ENCODE results near the gene TUT7. TPM values are rescaled to one million over a fixed set of nuclear protein-coding genes. Genes with fewer than 3 reads are reported as not detected.
"Not testable (repeated sequence)": the region's sequence is repeated elsewhere in the genome, so short reads cannot be mapped to it uniquely, and the experiment has no call there.

TUT7 gene
- total RNA-seq, 1 experiment from 2014 or later: 17.2 TPM

DNA sequence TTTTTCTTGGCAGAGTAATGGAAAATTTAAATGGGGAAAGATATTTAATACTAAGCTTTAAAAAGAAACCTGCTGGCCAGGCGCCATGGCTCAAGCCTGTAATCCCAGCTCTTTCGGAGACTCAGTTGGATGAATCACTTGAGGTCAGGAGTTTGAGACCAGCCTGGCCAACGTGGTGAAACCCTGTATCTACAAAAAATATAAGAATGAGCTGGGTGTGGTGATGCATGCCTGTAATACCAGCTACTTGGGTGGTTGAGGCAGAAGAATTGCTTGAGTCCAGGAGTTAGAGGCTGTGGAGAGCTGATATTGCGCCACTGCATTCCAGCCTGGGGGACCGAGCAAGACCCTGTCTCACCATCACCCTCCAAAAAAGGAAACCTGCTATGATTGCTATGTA, 32.8 kb downstream of the TUT7 start:
- no peaks in the 10 kb centered on the region for H3K36me3 ChIP-seq (ENCODE audit: control insufficient read depth, insufficient read depth, low read length)
- TF ChIP-seq, protein P1, sequence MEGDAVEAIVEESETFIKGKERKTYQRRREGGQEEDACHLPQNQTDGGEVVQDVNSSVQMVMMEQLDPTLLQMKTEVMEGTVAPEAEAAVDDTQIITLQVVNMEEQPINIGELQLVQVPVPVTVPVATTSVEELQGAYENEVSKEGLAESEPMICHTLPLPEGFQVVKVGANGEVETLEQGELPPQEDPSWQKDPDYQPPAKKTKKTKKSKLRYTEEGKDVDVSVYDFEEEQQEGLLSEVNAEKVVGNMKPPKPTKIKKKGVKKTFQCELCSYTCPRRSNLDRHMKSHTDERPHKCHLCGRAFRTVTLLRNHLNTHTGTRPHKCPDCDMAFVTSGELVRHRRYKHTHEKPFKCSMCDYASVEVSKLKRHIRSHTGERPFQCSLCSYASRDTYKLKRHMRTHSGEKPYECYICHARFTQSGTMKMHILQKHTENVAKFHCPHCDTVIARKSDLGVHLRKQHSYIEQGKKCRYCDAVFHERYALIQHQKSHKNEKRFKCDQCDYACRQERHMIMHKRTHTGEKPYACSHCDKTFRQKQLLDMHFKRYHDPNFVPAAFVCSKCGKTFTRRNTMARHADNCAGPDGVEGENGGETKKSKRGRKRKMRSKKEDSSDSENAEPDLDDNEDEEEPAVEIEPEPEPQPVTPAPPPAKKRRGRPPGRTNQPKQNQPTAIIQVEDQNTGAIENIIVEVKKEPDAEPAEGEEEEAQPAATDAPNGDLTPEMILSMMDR (IDR thresholded peaks at IDR 0.05; ENCODE audit: insufficient read depth in 1 of 2, low read depth in 1 of 2, low read length in 1 of 2, severe bottlenecking in 1 of 2, unreplicated experiment in 1 of 2): no peak
- Mint-ChIP-seq H3K36me3 (ENCODE audit: insufficient read depth, unreplicated experiment) (peaks cover 30% of the 10 kb centered on the region), H3K9me3 (ENCODE audit: unreplicated experiment) (no peaks in the 10 kb centered on the region), H3K27me3 (ENCODE audit: insufficient read depth, unreplicated experiment) (no peaks in the 10 kb centered on the region), H3K27ac (ENCODE audit: unreplicated experiment) (no peak overlapping the region), H3K4me1 (ENCODE audit: low read depth, unreplicated experiment) (no peaks in the 10 kb centered on the region), H3K4me3 (ENCODE audit: unreplicated experiment) (no peak overlapping the region)
- CTCF ChIA-PET: no interaction called here
- no peak overlapping the region for H3K4me3 ChIP-seq (ENCODE audit: low read depth, low read length)
- intact Hi-C loops (cut with micrococcal nuclease; ENCODE audit: unreplicated experiment): no loop called here
- POLR2A ChIA-PET: no interaction called here
- BruUV-seq (replicated peaks): no TSS peak
- H3K27me3 ChIP-seq (replicated peaks; ENCODE audit: control insufficient read depth, insufficient read depth, low read length): no peaks in the 10 kb centered on the region
- no peaks in the 10 kb centered on the region for H3K9me3 ChIP-seq
- no peaks in the 10 kb centered on the region for H3K4me1 ChIP-seq
- no peak for DNase-seq

DNA sequence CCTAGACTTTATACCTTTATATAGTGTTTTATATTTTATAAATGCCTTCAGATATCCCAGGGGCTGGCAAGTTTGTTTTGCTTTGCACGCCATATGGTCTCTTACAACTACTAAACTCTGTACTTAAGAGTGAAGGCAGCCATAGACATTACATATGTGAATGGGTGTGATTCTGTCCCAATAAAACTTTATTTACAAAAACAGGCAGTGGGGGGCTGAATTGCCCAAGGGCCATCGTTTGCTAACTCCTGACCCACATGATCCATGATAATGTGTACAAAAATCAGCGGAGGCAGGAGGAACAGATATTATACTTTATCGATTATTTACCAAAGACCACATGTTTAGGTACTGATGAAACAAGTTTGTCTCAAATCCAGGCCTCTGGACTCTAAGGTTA, 36.0 kb downstream of the TUT7 start:
- H3K4me1 ChIP-seq: no peaks in the 10 kb centered on the region
- no peaks in the 10 kb centered on the region for H3K27me3 Mint-ChIP-seq (ENCODE audit: insufficient read depth, unreplicated experiment)
- no peak overlapping the region for H3K4me3 Mint-ChIP-seq (ENCODE audit: unreplicated experiment)
- intact Hi-C loops (cut with micrococcal nuclease; ENCODE audit: unreplicated experiment): no loop called here
- peaks cover 17% of the 10 kb centered on the region for H3K4me1 Mint-ChIP-seq (ENCODE audit: low read depth, unreplicated experiment)
- DNase-seq: no peak
- no peaks in the 10 kb centered on the region for H3K36me3 ChIP-seq (ENCODE audit: control insufficient read depth, insufficient read depth, low read length)
- no TSS peak for BruUV-seq (replicated peaks)
- H3K27ac Mint-ChIP-seq (ENCODE audit: unreplicated experiment): no peak overlapping the region
- TF ChIP-seq, protein P1 (IDR thresholded peaks at IDR 0.05; ENCODE audit: insufficient read depth in 1 of 2, low read depth in 1 of 2, low read length in 1 of 2, severe bottlenecking in 1 of 2, unreplicated experiment in 1 of 2): no peak
- H3K36me3 Mint-ChIP-seq (ENCODE audit: insufficient read depth, unreplicated experiment): peaks cover 33% of the 10 kb centered on the region
- H3K27me3 ChIP-seq (replicated peaks; ENCODE audit: control insufficient read depth, insufficient read depth, low read length): no peaks in the 10 kb centered on the region
- ChIA-PET POLR2A (no interaction called here), CTCF (no interaction called here)
- no peaks in the 10 kb centered on the region for H3K9me3 ChIP-seq
- H3K9me3 Mint-ChIP-seq (ENCODE audit: unreplicated experiment): no peaks in the 10 kb centered on the region
- H3K4me3 ChIP-seq (ENCODE audit: low read depth, low read length): no peak overlapping the region

DNA sequence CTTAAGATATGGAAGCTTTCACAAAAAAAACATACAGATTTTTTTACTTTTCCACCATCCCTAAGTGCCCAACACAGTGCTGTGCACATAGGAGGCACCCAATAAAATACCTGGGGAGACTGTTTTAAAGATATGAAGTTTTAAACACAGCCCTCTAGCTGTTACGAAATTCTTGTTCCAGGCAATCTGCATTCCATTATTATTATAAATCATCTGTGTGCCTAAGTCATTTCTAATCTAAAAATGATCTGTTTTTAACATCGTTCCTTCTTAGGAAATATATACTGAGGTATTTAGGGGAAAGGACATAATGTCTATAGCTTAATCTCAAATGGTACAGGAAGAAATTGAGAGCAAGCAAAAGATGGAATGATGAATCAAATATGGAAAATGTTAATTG, 39.1 kb downstream of the TUT7 start:
- ChIA-PET POLR2A (no interaction called here), CTCF (no interaction called here)
- H3K9me3 Mint-ChIP-seq (ENCODE audit: unreplicated experiment): no peaks in the 10 kb centered on the region
- H3K27me3 Mint-ChIP-seq (ENCODE audit: insufficient read depth, unreplicated experiment): no peaks in the 10 kb centered on the region
- H3K4me3 Mint-ChIP-seq (ENCODE audit: unreplicated experiment): no peak overlapping the region
- no peaks in the 10 kb centered on the region for H3K36me3 ChIP-seq (ENCODE audit: control insufficient read depth, insufficient read depth, low read length)
- H3K9me3 ChIP-seq: no peaks in the 10 kb centered on the region
- intact Hi-C loops (cut with micrococcal nuclease; ENCODE audit: unreplicated experiment): no loop called here
- peaks cover 17% of the 10 kb centered on the region for H3K4me1 Mint-ChIP-seq (ENCODE audit: low read depth, unreplicated experiment)
- peak overlapping the region; percentile 10 for H3K27ac Mint-ChIP-seq (ENCODE audit: unreplicated experiment)
- H3K4me3 ChIP-seq (ENCODE audit: low read depth, low read length): no peak overlapping the region
- no peaks in the 10 kb centered on the region for H3K27me3 ChIP-seq (replicated peaks; ENCODE audit: control insufficient read depth, insufficient read depth, low read length)
- no peaks in the 10 kb centered on the region for H3K4me1 ChIP-seq
- peaks cover 31% of the 10 kb centered on the region for H3K36me3 Mint-ChIP-seq (ENCODE audit: insufficient read depth, unreplicated experiment)
- no peak for DNase-seq
- TF ChIP-seq, protein P1 (IDR thresholded peaks at IDR 0.05; ENCODE audit: insufficient read depth in 1 of 2, low read depth in 1 of 2, low read length in 1 of 2, severe bottlenecking in 1 of 2, unreplicated experiment in 1 of 2): no peak
- no TSS peak for BruUV-seq (replicated peaks)

DNA sequence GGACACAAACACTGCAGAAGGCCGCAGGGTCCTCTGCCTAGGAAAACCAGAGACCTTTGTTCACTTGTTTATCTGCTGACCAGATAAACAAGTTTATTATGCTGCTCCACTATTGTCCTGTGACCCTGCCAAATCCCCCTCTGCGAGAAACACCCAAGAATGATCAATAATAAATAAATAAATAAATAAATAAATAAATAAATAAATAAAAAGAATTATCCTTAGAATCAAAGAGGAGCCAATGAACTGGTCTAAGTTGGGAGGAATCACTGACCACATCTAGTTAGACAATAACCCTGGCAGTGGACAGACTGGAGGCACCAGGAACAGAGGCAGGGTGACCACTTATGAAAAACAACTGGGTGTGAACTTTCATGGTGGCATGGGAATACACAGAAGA, 41.3 kb downstream of the TUT7 start:
- POLR2A ChIA-PET; H3K36me3 ChIP-seq (ENCODE audit: control insufficient read depth, insufficient read depth, low read length); H3K9me3 ChIP-seq; H3K27me3 Mint-ChIP-seq (ENCODE audit: insufficient read depth, unreplicated experiment); CTCF ChIA-PET; H3K27me3 ChIP-seq (replicated peaks; ENCODE audit: control insufficient read depth, insufficient read depth, low read length); BruUV-seq (replicated peaks); H3K9me3 Mint-ChIP-seq (ENCODE audit: unreplicated experiment); intact Hi-C loops (cut with micrococcal nuclease; ENCODE audit: unreplicated experiment); H3K4me3 Mint-ChIP-seq (ENCODE audit: unreplicated experiment); H3K4me1 ChIP-seq; H3K4me3 ChIP-seq (ENCODE audit: low read depth, low read length); DNase-seq: not testable (repeated sequence)
- H3K36me3 Mint-ChIP-seq (ENCODE audit: insufficient read depth, unreplicated experiment): peaks cover 31% of the 10 kb centered on the region
- H3K27ac Mint-ChIP-seq (ENCODE audit: unreplicated experiment): peak overlapping the region; percentile 10
- H3K4me1 Mint-ChIP-seq (ENCODE audit: low read depth, unreplicated experiment): peaks cover 17% of the 10 kb centered on the region

Data from Caco-2 (cell line).